ENCODE results near the gene CAMTA1.

GRCh38 chr1:7409278-7409677 is 624.0 kb downstream of the CAMTA1 start:
- TF ChIP-seq CTCF (IDR thresholded peaks at IDR 0.05): no peak
- no peak for TF ChIP-seq POLR2AphosphoS5 (IDR thresholded peaks at IDR 0.05)
- TF ChIP-seq POLR2A (IDR thresholded peaks at IDR 0.05): no peak

All from prostate gland (tissue), 2 donors.